Measurements from ENCODE around the gene TAF6.

Gene TAF6

GRCh38 chr7:100107125-100107737 lies 11.9 kb downstream of the TAF6 start:
- POLR2A ChIA-PET = no interaction called here
- Histone ChIP-seq H3K27ac (ENCODE audit: extremely low read depth, low read depth, low read length) (no peak overlapping the region), H3K9me3 (ENCODE audit: control insufficient read depth, insufficient read depth, low read depth, low read length) (no peaks in the 10 kb centered on the region), H3K36me3 (ENCODE audit: control insufficient read depth in 2 of 2, insufficient read depth in 1 of 2, low read length in 2 of 2) (peaks cover 21 to 75% of the 10 kb centered on the region in 2 experiments), H3K4me3 (ENCODE audit: low read depth, low read length) (no peak overlapping the region), H3K4me1 (ENCODE audit: control insufficient read depth, insufficient read depth, low read length) (no peaks in the 10 kb centered on the region)
- no peak for TF ChIP-seq ZNF157 (tag by site-specific recombination; IDR thresholded peaks at IDR 0.05)
- no peak for TF ChIP-seq ZIC2 (tag by site-specific recombination; IDR thresholded peaks at IDR 0.05)
- TF ChIP-seq CTCF (tag by site-specific recombination; IDR thresholded peaks at IDR 0.05) = no peak
- no peak for TF ChIP-seq ZNF138 (tag by site-specific recombination; IDR thresholded peaks at IDR 0.05; ENCODE audit: borderline replicate concordance)
- no peak for TF ChIP-seq ZNF239 (tag by site-specific recombination; IDR thresholded peaks at IDR 0.05)
- no peak for TF ChIP-seq ZNF16 (tag by site-specific recombination; IDR thresholded peaks at IDR 0.05; ENCODE audit: low read depth)
- TF ChIP-seq ZNF843 (tag by site-specific recombination; IDR thresholded peaks at IDR 0.05) = no peak
- TF ChIP-seq ZNF654 (tag by site-specific recombination; IDR thresholded peaks at IDR 0.05; ENCODE audit: low read depth) = no peak
- CTCF ChIA-PET = no interaction called here

GRCh38 chr7:100106633-100107032 lies 12.5 kb downstream of the TAF6 start:
- H3K4me1 ChIP-seq (ENCODE audit: control insufficient read depth, insufficient read depth, low read length) = no peaks in the 10 kb centered on the region
- ChIA-PET CTCF (no interaction called here), POLR2A (no interaction called here)
- H3K27ac ChIP-seq (ENCODE audit: extremely low read depth, low read depth, low read length) = no peak overlapping the region
- TF ChIP-seq ZNF426 (tag by site-specific recombination; IDR thresholded peaks at IDR 0.05) = no peak
- TF ChIP-seq ZNF223 (tag by site-specific recombination; IDR thresholded peaks at IDR 0.05) = no peak
- TF ChIP-seq ZNF530 (tag by site-specific recombination; IDR thresholded peaks at IDR 0.05; ENCODE audit: low read depth) = no peak
- no peak for TF ChIP-seq PRDM10 (tag by site-specific recombination; IDR thresholded peaks at IDR 0.05)
- TF ChIP-seq ZNF658 (tag by site-specific recombination; IDR thresholded peaks at IDR 0.05) = no peak
- TF ChIP-seq ZNF184 (tag by site-specific recombination; IDR thresholded peaks at IDR 0.05) = no peak
- H3K4me3 ChIP-seq (ENCODE audit: low read depth, low read length) = no peak overlapping the region
- peaks cover 20 to 69% of the 10 kb centered on the region in 2 experiments for H3K36me3 ChIP-seq (ENCODE audit: control insufficient read depth in 2 of 2, insufficient read depth in 1 of 2, low read length in 2 of 2)
- no peaks in the 10 kb centered on the region for H3K9me3 ChIP-seq (ENCODE audit: control insufficient read depth, insufficient read depth, low read depth, low read length)

- POLR2A ChIA-PET = no interaction called here
- no peaks in the 10 kb centered on the region for H3K4me1 ChIP-seq (ENCODE audit: control insufficient read depth, insufficient read depth, low read length)
- no peaks in the 10 kb centered on the region for H3K9me3 ChIP-seq (ENCODE audit: control insufficient read depth, insufficient read depth, low read depth, low read length)
- no peak overlapping the region for H3K27ac ChIP-seq (ENCODE audit: extremely low read depth, low read depth, low read length)
- no peak overlapping the region for H3K4me3 ChIP-seq (ENCODE audit: low read depth, low read length)
- CTCF ChIA-PET = no interaction called here
- TF ChIP-seq KLF16 (tag by site-specific recombination; IDR thresholded peaks at IDR 0.05) = no peak
- no peak for TF ChIP-seq ZBTB20 (tag by site-specific recombination; IDR thresholded peaks at IDR 0.05)
- TF ChIP-seq ZNF701 (tag by site-specific recombination; IDR thresholded peaks at IDR 0.05) = no peak
- no peak for TF ChIP-seq PATZ1 (tag by site-specific recombination; IDR thresholded peaks at IDR 0.05)
- peak; percentile 84 for TF ChIP-seq ZNF121 (tag by site-specific recombination; IDR thresholded peaks at IDR 0.05)
- TF ChIP-seq ZNF843 (tag by site-specific recombination; IDR thresholded peaks at IDR 0.05) = no peak
- no peak for TF ChIP-seq ZNF433 (tag by site-specific recombination; IDR thresholded peaks at IDR 0.05; ENCODE audit: low read depth)
- TF ChIP-seq ZNF362 (tag by site-specific recombination; IDR thresholded peaks at IDR 0.05) = no peak
- peaks cover 16 to 60% of the 10 kb centered on the region in 2 experiments for H3K36me3 ChIP-seq (ENCODE audit: control insufficient read depth in 2 of 2, insufficient read depth in 1 of 2, low read length in 2 of 2)
Measured at GRCh38 chr7:100105534-100105933, 13.6 kb downstream of the TAF6 start.

All from HEK293 (cell line).